HG02642 (cell line): ENCODE measurements around the gene FOXS1.
A peak's percentile ranks its signal among the peaks of the same experiment; 100 is the strongest.
"Not testable (repeated sequence)": the region's sequence is repeated elsewhere in the genome, so short reads cannot be mapped to it uniquely, and the experiment has no call there.

Experiments used
- ATAC-seq: cut with Tn5 transposase; IDR thresholded peaks from one replicate; pipeline ENCODE4 v1.9.1; 2021; ENCODE audit warnings: mild to moderate bottlenecking; ENCODE audit not compliant: unreplicated experiment, poor library complexity

The FOXS1 gene

DNA sequence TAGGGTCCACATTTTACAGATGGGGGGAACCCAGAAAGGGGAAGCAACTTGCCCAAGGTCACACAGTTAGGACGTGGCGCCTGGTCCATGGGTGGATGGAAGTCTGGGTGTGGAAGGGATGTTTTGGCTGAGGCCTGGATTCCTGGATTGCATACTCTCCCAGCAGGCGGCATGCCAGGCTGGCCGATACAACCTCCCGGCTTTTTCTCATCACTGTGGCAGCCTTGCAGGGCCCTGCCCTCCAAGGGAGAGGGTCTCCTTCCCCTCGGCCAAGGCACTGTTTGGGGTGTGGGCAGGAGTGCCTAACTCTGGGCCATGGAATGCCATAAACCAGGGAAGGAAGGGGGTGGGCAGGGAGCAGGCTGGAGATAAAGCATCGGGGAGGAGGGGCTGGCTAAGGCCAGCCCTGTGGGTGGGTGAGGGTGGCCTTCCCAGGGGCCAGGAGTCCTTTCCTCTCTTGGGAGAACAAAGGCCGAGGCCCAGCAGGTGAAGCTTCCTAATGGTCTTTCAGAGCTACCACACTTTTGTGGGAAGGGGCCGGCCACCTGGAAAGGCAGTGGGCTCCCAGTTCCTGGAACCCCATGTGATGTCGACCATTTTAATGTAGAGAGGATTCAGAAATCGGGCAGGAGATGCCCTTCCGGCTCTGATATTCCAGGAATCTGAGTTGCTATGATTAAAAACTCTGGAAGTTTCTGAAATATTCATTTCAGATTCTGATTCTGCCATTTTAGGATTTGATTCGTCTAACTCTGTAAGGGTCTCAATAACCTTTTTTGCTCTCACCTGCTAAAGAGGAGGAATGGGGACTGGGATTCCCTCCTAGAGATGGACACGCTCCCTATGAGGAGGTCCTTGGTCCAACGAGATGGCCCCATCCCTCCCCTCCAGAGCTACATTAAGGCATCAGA lies 4.2 kb downstream of the FOXS1 start:
- ATAC-seq = no peak

DNA sequence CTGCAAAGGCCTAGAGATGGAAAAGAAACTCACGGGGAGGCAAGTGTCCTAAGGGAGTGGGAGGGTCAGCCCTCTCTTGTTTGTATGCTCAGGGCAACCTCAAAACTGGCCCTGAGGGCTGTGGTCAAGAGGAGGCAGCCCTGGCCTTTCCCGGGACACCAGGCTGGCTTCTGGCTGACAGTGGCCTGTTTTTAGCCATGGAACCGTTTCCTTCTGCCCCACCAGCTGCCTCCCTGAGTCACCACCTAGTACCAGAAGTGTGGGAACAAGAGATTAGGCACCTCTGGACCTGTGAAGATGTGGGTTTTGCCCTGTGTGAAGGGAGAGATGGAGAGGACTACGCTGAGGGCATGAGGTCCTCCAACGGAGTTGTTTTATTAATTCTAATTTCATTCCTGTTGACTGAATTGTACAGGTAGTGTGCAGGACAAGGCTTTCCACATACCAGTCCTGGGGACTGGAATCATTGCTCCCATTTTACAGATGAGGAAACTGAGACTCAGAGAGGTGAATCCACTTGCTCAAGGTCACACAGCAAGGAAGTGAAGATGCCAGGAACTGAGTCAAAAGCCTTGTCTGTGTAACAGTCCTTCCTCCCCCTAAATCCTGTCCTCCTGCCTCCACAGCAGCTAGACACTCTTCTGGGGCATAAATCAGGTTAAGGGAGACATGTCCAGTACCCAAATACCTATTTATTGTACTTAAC lies 5.5 kb downstream of the FOXS1 start:
- no peak for ATAC-seq

DNA sequence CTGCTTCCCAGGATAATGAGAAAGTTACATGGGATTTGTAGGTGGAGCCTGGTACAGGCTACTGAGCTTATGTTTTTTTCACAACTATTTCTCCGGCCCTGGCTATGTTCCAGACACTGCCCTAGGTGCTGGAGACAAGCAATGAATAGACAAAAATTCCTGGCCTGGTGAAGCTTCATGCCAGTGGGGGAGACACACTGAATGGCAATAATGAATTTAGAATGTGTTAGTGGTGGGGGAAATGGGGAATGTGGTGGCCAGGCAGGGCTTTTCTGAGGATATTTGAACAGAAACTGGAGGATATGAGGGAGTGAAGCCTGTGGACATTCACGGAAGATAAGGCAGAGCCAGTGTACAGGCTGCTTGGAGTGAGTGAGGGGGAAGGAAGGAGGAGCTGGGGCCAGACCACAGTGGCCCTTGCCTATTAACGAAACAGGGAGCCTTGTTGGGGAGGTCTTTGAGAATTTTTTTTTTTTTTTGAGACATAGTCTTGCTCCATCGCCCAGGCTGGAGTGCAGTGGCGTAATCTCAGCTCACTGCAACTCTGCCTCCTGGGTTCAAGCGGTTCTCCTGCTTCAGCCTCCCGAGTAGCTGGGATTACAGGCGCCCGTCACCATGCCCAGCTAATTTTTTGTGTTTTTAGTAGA lies 6.6 kb downstream of the FOXS1 start:
- no peak for ATAC-seq

DNA sequence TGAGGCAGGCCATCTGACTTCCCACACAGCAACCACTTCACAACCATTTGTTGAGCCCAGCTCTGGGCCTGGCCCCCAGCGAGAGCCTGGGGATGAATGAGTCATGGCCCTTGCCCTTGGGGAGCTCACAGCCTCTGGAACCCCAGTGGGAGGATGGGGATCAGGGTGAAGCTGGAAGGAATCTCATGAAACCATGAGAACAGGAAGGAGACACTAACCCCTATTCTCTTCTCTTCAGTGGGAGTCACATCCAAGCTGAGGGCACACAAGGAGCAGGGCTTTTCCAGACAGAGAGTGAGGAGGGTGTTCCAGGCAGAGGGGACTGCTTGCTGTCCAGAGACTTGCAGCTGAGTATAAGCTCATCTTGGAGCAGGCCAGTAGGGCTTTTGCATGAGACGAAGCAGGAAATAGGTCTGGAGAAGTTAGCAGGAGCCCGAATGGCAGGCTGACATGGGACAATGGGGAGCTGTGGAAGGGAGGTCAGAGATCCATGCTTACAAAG lies 7.5 kb downstream of the FOXS1 start:
- no peak for ATAC-seq

DNA sequence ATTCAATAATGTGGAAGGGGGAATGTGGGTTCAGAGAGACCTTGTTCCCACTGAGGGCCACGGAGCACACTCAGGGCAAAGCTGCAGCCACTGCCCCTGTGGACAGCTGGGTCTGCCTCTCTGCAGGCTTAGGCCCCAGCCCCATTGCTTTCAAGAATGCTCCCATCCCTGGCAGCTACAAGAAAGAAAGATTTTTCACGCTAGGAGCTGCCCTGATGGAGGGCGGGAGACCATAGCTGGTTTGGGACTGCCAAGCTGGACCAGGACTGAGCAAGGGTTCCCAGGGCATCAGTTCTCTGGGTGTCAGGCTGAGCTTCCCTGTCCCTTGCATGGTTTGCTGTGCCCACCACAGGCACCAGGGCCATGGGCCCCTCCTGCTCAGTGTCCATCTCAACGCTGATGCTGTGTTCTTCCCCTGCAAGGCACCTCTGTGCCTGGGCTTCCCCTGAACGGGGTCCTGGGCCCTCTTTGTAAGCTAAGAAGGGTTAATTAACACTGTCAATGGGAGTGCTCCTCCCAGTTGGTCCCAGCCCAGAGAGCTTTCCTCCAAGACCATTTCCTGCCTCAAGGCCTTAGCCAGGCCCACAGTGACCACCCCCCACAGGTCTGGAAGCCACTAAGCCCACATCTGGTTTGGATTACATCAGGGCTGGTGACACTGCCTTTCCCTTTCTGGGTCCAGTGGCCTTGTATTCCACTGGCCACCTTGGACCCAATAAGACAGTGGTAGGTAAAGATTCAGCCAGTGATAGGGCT lies 8.4 kb downstream of the FOXS1 start:
- no peak for ATAC-seq

DNA sequence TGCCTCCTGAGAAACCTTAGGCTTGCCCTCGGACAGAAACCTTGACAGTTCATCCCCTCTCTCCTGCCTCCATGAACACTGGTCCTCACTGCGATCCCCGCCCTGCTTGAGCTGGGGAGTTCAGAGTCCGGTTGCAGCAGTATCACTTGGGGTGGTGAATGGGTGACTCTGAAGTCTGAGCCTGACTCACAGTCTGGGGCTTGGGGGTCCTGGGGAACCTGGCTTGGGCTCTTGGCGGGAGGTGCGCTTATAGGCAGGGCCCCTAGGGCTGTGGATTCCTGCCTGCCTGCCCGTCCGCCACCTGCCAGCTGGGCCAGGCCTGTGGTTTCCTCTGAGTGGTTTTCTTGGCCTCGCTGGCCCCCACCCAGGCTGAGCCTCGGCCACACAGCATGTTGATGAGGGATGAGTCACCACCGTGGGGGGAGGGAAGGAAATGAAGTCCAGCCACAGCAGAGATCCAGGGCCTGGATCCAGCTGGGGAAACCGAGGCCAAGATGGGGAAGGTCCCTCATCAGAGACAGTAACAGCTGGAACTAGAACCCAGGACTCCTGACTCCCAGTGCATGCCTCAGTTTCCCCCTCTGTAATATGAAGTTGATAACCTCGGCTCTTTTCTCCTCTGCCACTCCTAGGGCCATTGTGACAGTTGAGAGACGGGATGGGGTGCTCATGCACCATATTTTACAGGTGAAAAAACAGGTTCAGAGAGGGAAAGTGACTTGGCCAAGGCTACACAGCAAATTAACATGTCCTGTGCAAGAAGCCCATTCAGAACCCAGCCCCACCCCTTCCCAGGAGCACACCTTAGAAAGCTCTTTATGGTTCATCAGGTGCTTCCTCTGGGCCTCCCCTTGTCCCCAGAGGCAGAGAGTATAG lies 9.2 kb downstream of the FOXS1 start:
- ATAC-seq = peak; percentile 72

DNA sequence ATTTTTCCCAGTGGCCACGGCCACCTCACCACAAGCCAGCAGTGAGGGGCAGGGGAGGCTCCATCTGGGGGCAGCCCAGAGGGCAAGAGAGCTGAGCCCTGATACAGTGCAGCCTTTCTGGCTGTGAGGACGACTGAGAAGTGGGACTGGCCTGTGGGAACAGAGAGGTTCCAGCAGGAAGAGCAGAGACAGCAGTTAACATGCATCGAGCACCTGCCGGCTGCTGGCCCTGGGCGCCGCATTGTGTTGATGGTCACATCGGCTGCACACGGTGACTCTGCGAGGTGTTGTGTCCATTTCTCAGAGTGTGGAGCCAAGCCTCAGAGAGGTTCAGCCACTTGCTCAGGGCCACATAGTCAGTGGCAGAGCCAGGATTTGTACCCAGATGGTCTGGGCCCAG lies 9.8 kb downstream of the FOXS1 start:
- no peak for ATAC-seq

DNA sequence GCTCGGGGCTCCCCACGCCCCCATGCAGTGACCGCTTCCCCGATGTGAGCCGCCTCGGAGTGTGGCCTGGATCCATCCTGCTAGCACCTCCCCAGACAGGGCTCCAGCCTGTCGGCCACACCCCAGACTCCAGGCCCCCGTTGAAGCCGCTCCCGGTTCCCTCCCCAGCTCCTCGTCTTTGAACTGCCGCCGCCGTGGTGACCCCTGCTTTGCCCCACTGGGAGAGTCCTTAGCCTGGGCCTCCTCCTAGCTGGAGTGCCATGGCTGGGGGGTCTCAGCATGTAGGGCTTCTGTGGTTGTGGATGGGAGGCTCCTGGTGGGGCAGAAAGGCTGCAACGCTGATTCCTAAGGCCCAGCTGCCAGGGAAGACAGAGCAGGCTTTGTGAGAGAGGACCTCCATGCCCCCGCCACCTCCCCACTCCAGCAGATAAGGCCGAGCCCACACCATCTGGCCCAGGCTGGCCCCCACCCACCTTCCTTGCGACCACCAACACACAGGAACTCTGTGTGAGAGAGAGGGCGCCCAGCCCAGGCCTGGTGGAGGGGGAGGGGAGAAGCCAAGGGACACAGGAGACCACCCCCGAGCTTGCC lies 11.4 kb downstream of the FOXS1 start:
- ATAC-seq = no peak

DNA sequence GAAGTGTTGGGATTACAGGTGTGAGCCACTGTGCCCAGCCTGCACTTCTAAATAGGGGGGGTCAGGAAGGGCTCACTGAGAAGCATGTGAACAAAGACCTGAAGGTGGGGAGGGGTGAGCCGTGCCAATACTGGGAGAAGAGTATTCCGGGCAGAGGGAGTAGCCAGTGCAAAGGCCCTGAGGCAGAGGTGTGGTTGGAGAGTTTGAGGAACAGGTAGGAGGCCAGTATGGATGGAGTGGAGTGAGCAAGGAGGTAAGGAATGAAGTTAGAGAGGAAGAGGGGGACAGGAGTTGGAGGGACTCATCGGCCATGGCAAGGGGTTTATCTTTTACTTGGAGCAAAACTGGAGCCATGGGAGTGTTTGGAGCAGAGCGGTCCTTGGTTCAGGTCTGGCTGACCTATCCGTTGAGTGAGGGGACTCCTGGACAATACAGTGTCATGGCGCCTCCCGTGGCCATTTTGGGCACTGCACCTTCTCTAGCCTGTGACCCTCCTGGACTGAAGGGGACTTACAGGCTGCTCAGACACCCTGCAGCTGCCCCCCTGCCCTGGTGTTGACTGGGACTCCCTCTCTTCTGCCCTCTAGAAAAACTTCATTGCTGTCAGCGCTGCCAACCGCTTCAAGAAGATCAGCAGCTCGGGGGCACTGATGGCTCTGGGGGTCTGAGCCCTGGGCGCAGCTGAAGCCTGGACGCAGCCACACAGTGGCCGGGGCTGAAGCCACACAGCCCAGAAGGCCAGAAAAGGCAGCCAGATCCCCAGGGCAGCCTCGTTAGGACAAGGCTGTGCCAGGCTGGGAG lies 12.1 kb downstream of the FOXS1 start:
- no peak for ATAC-seq

DNA sequence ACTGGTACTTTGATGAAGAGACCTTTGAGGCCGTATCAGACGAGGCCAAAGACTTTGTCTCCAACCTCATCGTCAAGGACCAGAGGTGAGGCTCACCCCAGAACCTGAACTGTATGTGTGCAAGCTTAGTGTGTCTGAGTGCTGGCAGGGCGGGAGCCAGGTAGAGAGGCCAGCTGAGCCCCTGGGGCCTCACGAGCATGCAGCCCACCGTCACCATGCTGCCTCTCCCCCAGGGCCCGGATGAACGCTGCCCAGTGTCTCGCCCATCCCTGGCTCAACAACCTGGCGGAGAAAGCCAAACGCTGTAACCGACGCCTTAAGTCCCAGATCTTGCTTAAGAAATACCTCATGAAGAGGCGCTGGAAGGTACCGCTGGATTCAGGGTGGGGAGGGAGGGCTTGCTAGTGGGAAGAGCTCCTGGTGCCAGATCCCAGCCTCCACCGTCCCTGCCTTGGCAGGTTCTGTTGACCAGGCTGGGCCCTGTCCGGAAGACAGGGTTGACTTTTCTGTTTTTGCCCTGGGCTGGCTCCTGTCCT lies 13.6 kb downstream of the FOXS1 start:
- no peak for ATAC-seq

DNA sequence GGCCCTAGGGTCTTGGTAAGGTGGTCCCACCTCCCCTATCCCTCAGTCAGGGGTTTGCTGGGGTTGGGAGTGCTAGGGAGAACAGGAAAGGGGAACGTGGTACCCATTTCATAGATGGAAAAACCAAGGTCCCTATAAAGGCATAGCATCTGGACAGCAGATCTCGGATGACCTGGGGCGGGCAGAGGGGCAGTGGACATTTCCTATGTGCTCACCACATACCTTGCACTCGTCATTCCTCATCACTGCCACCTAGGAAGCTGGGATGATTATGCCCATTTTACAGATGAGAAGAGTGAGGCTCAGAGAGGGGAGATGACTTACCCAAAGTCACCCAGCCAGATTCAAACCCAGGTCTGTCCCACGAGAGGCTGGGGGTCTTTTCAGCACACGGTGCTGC lies 14.2 kb downstream of the FOXS1 start:
- ATAC-seq = no peak

DNA sequence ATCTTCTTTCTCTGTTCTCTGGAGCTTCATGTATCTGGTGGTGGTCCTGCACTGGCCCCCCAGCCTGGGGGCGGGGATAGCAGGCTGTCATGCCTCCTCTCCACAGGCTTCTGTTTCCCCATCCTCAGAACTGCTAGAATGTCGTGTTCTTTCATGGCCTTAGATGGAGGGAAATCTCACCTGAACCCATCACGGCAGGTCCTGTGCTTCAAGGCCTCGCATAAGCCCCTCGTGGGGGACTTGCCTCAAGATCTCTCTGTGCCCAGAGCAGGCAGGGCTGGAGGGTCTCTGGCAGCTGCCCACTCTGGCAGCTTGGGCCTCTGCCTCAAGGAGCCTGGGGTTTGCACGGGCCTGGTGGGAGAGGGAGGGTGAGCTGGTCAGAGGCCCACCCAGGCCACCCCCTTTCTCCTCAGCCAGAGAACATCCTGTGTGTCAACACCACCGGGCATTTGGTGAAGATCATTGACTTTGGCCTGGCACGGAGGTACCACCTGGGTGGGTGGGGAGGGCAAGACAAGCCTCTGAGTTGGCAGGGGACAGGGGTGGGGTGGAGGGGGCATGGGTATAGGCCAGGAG lies 14.9 kb downstream of the FOXS1 start:
- ATAC-seq = no peak

DNA sequence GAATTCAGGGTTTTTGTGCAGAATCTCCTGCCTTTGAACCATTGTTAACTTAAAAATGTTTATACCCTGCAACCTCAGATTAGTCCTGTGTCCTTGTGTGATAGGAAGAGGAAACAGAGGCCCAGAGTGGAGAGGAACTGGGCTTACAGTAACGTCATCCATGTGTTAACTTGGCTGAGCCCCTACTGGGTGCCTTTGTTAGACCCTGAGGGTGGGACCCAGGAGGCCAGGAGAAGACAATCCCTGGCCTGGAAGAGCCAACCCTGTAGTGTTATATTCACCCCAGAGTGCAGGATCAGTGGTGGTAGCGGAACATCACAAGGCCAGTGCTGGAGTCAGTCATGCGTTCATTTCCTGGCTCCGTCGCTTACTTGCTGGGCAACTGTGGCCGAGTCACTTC lies 15.7 kb downstream of the FOXS1 start:
- no peak for ATAC-seq

DNA sequence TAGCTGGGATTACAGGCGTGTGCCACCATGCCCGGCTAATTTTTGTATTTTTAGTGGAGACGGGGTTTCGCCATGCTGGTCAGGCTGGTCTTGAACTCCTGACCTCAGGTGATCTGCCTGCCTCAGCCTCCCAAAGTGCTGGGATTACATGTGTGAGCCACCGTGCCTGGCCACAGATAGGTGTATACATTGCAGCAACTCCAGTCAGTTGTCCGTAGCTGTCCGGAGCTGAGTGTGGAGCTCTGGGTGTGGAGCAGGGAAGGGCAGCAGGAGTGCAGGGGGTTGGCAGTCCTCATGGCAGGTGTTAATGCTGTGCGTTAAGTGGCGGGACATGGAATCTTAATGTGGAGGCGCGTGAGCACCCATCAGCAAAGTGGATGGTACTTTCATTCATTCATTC lies 17.4 kb downstream of the FOXS1 start:
- ATAC-seq = not testable (repeated sequence)

DNA sequence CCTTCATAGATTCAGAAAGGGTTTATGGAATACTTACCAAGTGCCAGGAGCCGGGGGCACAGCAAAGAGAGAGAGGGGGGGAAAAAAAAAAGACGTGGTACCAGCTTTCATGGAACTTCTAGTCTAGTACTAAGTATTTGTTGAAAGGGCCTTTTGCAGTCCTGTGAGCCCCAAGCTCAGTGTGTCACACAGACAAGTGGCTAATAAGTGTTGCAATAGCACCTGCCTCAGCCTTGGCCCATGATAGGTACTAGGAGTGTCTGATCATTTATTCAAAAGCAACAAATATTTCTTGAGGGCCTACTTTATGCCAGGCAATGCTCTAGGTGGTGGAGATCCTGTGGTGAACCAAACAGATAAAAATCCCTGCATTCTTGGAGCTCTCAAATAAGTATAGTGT lies 18.3 kb downstream of the FOXS1 start:
- ATAC-seq = no peak

DNA sequence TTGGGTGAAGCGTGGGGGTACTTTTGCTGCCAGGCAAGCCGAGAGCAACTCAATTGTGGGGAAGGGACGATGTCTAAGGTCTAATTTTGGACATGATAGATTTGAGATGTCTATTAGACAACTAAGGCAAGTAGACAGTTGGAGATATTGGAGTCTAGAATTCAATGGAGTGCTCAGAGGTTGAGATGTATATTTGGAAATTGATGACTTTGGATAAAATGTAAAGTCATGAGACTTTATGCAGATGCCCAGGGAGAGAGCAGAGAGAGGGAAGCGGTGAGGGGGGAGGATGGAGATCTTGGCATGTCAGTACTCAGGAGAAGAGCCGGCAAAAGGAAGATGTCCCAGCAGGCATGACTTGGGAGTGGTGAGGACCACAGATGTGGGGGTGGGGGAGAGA lies 19.3 kb downstream of the FOXS1 start:
- ATAC-seq = no peak

DNA sequence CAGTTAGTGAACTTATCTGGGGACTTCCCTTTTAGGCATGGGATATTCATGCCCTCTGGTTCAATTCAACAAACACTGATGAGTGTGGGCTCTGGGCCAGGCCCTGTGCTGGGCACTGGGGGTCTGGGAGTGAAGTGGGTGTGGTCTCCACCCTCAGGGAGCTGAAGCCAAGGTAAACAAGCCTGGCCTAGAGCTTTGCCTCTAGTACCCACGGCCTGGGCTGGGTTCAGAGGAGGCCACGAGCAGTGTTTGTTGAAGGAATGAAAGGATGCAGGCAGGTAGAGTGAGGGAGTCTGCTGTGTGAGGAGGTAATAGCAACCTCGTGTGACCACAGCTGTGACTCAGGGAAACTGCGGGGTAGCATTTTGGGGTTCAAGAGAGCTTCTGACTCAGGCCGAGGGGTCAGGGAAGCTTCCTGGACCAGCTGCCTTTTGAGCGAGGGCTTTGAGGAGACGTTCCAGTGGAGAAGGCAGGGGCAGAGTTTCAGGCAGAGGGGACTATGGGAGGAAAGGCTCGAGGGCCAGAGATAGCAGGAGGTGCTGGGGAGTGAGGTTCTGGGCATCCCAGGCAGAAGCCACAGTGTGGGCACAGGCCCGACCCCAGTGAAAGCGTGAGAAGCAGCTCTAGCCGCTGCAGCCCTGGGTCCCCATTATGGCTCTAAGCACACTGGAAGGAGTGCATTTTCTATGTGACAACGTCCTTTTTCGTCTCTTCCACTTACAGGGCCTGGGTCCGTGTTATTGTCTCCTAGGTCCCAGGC lies 20.7 kb downstream of the FOXS1 start:
- no peak for ATAC-seq
